SW 1271 (cell line): Measurements from ENCODE around the gene PIMREG.

Source experiments
- DNase-seq, 2 experiments: peaks; one replicate each; lab custom pipeline; 2025; lab: John Stamatoyannopoulos, UW

The PIMREG gene

GRCh38 chr17:6461792-6462524, 17.7 kb downstream of the PIMREG start:
- DNase-seq = no peak

- DNase-seq = no peak
Measured at GRCh38 chr17:6462692-6463091, 18.4 kb downstream of the PIMREG start.

GRCh38 chr17:6463616-6464445, 19.6 kb downstream of the PIMREG start:
- DNase-seq = no peak

GRCh38 chr17:6464446-6465041, 20.3 kb downstream of the PIMREG start:
- DNase-seq = no peak

GRCh38 chr17:6465206-6466003, 21.1 kb downstream of the PIMREG start:
- no peak for DNase-seq

GRCh38 chr17:6467567-6467966, 23.3 kb downstream of the PIMREG start:
- DNase-seq = no peak

- no peak for DNase-seq
Measured at GRCh38 chr17:6468051-6468790, 24.0 kb downstream of the PIMREG start.

- no peak for DNase-seq
Measured at GRCh38 chr17:6470146-6470718, 26.0 kb downstream of the PIMREG start.

GRCh38 chr17:6470751-6471521, 26.7 kb downstream of the PIMREG start:
- peak in 1 of 2 experiments; percentile 24 for DNase-seq

- DNase-seq = peak in 1 of 2 experiments; percentile 46
Measured at GRCh38 chr17:6471531-6472465, 27.5 kb downstream of the PIMREG start.

- DNase-seq = no peak
Measured at GRCh38 chr17:6472517-6472916, 28.3 kb downstream of the PIMREG start.

- DNase-seq = peak in 1 of 2 experiments; percentile 61
Measured at GRCh38 chr17:6473128-6473767, 29.0 kb downstream of the PIMREG start.

- no peak for DNase-seq
Measured at GRCh38 chr17:6474376-6474775, 30.1 kb downstream of the PIMREG start.

GRCh38 chr17:6474906-6475305, 30.7 kb downstream of the PIMREG start:
- no peak for DNase-seq

GRCh38 chr17:6475411-6475810, 31.2 kb downstream of the PIMREG start:
- no peak for DNase-seq

- no peak for DNase-seq
Measured at GRCh38 chr17:6476076-6476809, 32.0 kb downstream of the PIMREG start.

- no peak for DNase-seq
Measured at GRCh38 chr17:6476810-6477179, 32.5 kb downstream of the PIMREG start.

- DNase-seq = no peak
Measured at GRCh38 chr17:6477831-6478383, 33.7 kb downstream of the PIMREG start.
